H1 (cell line): ENCODE results near the gene LPP. TPM values are rescaled to one million over a fixed set of nuclear protein-coding genes. Genes with fewer than 3 reads are reported as not detected.

Experiments
- CTCF ChIA-PET: fragments of 300-600 bp; sonication (Branson Sonifier 250); formaldehyde crosslinking; loops from one replicate; lab custom pipeline; 2021; ENCODE audit not compliant: partially characterized antibody; lab: Charles Lee
- POLR2A ChIA-PET: fragments of 300-600 bp; sonication (Branson Sonifier 250); formaldehyde crosslinking; loops from one replicate; lab custom pipeline; 2021; ENCODE audit warnings: inconsistent platforms; ENCODE audit not compliant: partially characterized antibody; lab: Charles Lee
- DNase-seq, 2 experiments: peaks; one replicate each; pipeline versions ENCODE4 v3.0.0 to v3.0.0-alpha.2; 2010 to 2022; ENCODE audit warnings: low spot score in 2 of 2, low read depth in 1 of 2, mixed read lengths in 1 of 2
- FAIRE-seq: peaks from 2 replicates; lab custom pipeline; 2011; peaks lifted over from hg19 to GRCh38; lab: Jason Lieb, UNC
- H2AFZ ChIP-seq: 2 replicates; pipeline ENCODE4 v1.8.1; 2012; ENCODE audit warnings: low read length, inconsistent platforms
- H2AK5ac ChIP-seq: 2 replicates; pipeline ENCODE4 v1.6.1; 2013; ENCODE audit warnings: low read depth, low read length
- H2BK120ac ChIP-seq: replicated peaks from 2 replicates; pipeline ENCODE3; 2013; ENCODE audit warnings: low read depth, low read length, inconsistent platforms
- H2BK12ac ChIP-seq: 2 replicates; pipeline ENCODE4 v1.6.1; 2013; ENCODE audit warnings: low read depth, low read length
- H2BK15ac ChIP-seq: 2 replicates; pipeline ENCODE4 v1.6.1; 2013; ENCODE audit warnings: low read length
- H2BK20ac ChIP-seq: 2 replicates; pipeline ENCODE4 v1.6.1; 2013; ENCODE audit warnings: low read length
- H2BK5ac ChIP-seq: 2 replicates; pipeline ENCODE4 v1.6.1; 2013; ENCODE audit warnings: low read depth, low read length
- H3K14ac ChIP-seq: 2 replicates; pipeline ENCODE4 v1.6.1; 2013; ENCODE audit warnings: inconsistent platforms; ENCODE audit not compliant: insufficient read length
- H3K18ac ChIP-seq: 2 replicates; pipeline ENCODE4 v1.6.1; 2013; ENCODE audit warnings: low read length; ENCODE audit errors: extremely low read depth
- H3K23ac ChIP-seq: 2 replicates; pipeline ENCODE4 v1.6.1; 2013; ENCODE audit warnings: inconsistent platforms; ENCODE audit not compliant: insufficient read length
- H3K23me2 ChIP-seq: 2 replicates; pipeline ENCODE4 v1.6.1; 2013; ENCODE audit warnings: low read depth, low read length
- H3K27ac ChIP-seq: 2 replicates; pipeline ENCODE4 v1.6.1; 2011; ENCODE audit warnings: low read depth, low read length, inconsistent platforms
- H3K27me3 ChIP-seq, 4 experiments: replicated peaks in 1 of 4; 1 replicate in 1 of 4; 2 replicates in 3 of 4; pipeline versions ENCODE4 v1.6.1 to v1.8.1; 2011 to 2013; ENCODE audit warnings: low read length in 3 of 4, mild to moderate bottlenecking in 3 of 4, inconsistent platforms in 2 of 4, mixed read lengths in 2 of 4, moderate library complexity in 1 of 4; ENCODE audit not compliant: control insufficient read depth in 3 of 4, insufficient read depth in 3 of 4; ENCODE audit errors: extremely low read depth in 1 of 4
- H3K36me3 ChIP-seq, 4 experiments: 2 replicates each; pipeline versions ENCODE4 v1.6.1 to v1.8.1; 2011 to 2013; ENCODE audit warnings: mild to moderate bottlenecking in 4 of 4, low read length in 3 of 4, moderate library complexity in 2 of 4, control low read depth in 1 of 4, inconsistent platforms in 1 of 4; ENCODE audit not compliant: insufficient read depth in 4 of 4, control insufficient read depth in 2 of 4
- H3K4ac ChIP-seq: replicated peaks from 2 replicates; pipeline ENCODE3; 2013; ENCODE audit warnings: low read length, low read depth, mixed read lengths, inconsistent platforms; ENCODE audit not compliant: insufficient read length
- H3K4me1 ChIP-seq, 4 experiments: replicated peaks in 1 of 4; 1 replicate in 1 of 4; 2 replicates in 3 of 4; pipeline versions ENCODE4 v1.6.1 to v1.8.1; 2011 to 2013; ENCODE audit warnings: low read length in 3 of 4, inconsistent platforms in 2 of 4, mixed read lengths in 1 of 4; ENCODE audit not compliant: insufficient read depth in 4 of 4, control insufficient read depth in 3 of 4
- H3K4me2 ChIP-seq, 2 experiments: 2 replicates each; pipeline versions ENCODE4 v1.6.1 to v1.8.1; 2011 to 2013; ENCODE audit warnings: low read depth in 2 of 2, low read length in 2 of 2, control low read depth in 1 of 2, inconsistent platforms in 1 of 2, mild to moderate bottlenecking in 1 of 2; ENCODE audit not compliant: insufficient read depth in 1 of 2
- H3K4me3 ChIP-seq, 4 experiments: fragments of 200-600, 300-600 bp in 1 of 4; sonication (generic), shearing (Covaris generic), sonication (Bioruptor Twin) in 1 of 4; 2 replicates each; pipeline versions ENCODE4 v1.5.1 to v1.8.1; 2011 to 2016; ENCODE audit warnings: low read length in 4 of 4, low read depth in 3 of 4, control low read depth in 2 of 4, inconsistent platforms in 2 of 4, mild to moderate bottlenecking in 2 of 4, mixed read lengths in 1 of 4, moderate library complexity in 1 of 4; ENCODE audit not compliant: insufficient read depth in 2 of 4; ENCODE audit errors: extremely low read depth in 1 of 4
- H3K56ac ChIP-seq: replicated peaks from 2 replicates; pipeline ENCODE3; 2013; ENCODE audit warnings: low read depth, mild to moderate bottlenecking, mixed read lengths, low read length, inconsistent platforms; ENCODE audit not compliant: insufficient read length
- H3K79me1 ChIP-seq: 2 replicates; pipeline ENCODE4 v1.6.1; 2013; ENCODE audit warnings: low read depth, low read length, control low read depth
- H3K79me2 ChIP-seq, 2 experiments: 2 replicates each; pipeline versions ENCODE4 v1.6.1 to v1.8.1; 2012 to 2013; ENCODE audit warnings: low read length in 2 of 2, mild to moderate bottlenecking in 2 of 2, inconsistent platforms in 1 of 2; ENCODE audit not compliant: insufficient read depth in 2 of 2, control insufficient read depth in 1 of 2
- H3K9ac ChIP-seq, 4 experiments: replicated peaks in 1 of 4; 1 replicate in 1 of 4; 2 replicates in 3 of 4; pipeline versions ENCODE4 v1.6.1 to v1.8.1; 2011 to 2013; ENCODE audit warnings: low read depth in 3 of 4, low read length in 3 of 4, control low read depth in 2 of 4, mild to moderate bottlenecking in 2 of 4, moderate library complexity in 2 of 4, inconsistent platforms in 1 of 4; ENCODE audit errors: extremely low read depth in 1 of 4
- H3K9me3 ChIP-seq, 2 experiments: 2 replicates each; pipeline versions ENCODE4 v1.6.1 to v1.8.1; 2012 to 2013; ENCODE audit warnings: mild to moderate bottlenecking in 2 of 2, moderate library complexity in 2 of 2, control low read depth in 1 of 2, inconsistent platforms in 1 of 2, low read depth in 1 of 2, low read length in 1 of 2, mixed read lengths in 1 of 2; ENCODE audit not compliant: insufficient read depth in 2 of 2
- H4K20me1 ChIP-seq, 2 experiments: replicated peaks in 1 of 2; 2 replicates each; pipeline versions ENCODE3 to v1.8.1; 2011 to 2013; ENCODE audit warnings: inconsistent platforms in 2 of 2, low read length in 2 of 2, mild to moderate bottlenecking in 1 of 2; ENCODE audit not compliant: insufficient read depth in 2 of 2, control insufficient read depth in 1 of 2
- H4K5ac ChIP-seq: 2 replicates; pipeline ENCODE4 v1.6.1; 2013; ENCODE audit warnings: low read length, low read depth, mixed read lengths, inconsistent platforms; ENCODE audit not compliant: insufficient read length
- H4K8ac ChIP-seq: 2 replicates; pipeline ENCODE4 v1.8.0; 2013; ENCODE audit warnings: mild to moderate bottlenecking, moderate library complexity, low read length, inconsistent platforms; ENCODE audit not compliant: insufficient read depth; ENCODE audit errors: extremely low read depth
- H4K91ac ChIP-seq: replicated peaks from 2 replicates; pipeline ENCODE3; 2013; ENCODE audit warnings: low read length, mixed read lengths, inconsistent platforms; ENCODE audit not compliant: insufficient read length
- BCL11A ChIP-seq, 2 experiments: IDR thresholded peaks; one replicate each; pipeline ENCODE4 v1.6.1; 2011; ENCODE audit warnings: low read depth in 2 of 2, low read length in 2 of 2, mild to moderate bottlenecking in 2 of 2
- BRCA1 ChIP-seq: IDR thresholded peaks from 2 replicates; pipeline ENCODE4 v1.6.1; 2012; ENCODE audit warnings: low read depth, low read length, improper control_type of control experiment
- CHD2 ChIP-seq: IDR thresholded peaks from 2 replicates; pipeline ENCODE4 v1.6.1; 2012; ENCODE audit warnings: low read length, improper control_type of control experiment
- HDAC6 ChIP-seq: IDR thresholded peaks from one replicate; pipeline ENCODE4 v1.7.1; 2012; ENCODE audit warnings: low read depth, mild to moderate bottlenecking, inconsistent platforms, low read length, moderate library complexity
- POLR2A ChIP-seq, 2 experiments: IDR thresholded peaks; 1 replicate in 1 of 2; 2 replicates in 1 of 2; pipeline ENCODE4 v1.6.1; 2011; ENCODE audit warnings: low read depth in 2 of 2, low read length in 2 of 2, mild to moderate bottlenecking in 2 of 2; ENCODE audit errors: control extremely low read depth in 1 of 2
- SP4 ChIP-seq: IDR thresholded peaks from 2 replicates; pipeline ENCODE4 v1.6.1; 2012; ENCODE audit warnings: low read length, inconsistent platforms
- WGBS, 2 experiments: shearing (Covaris generic) in 1 of 2; methylation state at CpG; one replicate each; pipeline versions ENCODE4 v1.1.6 to v1.1.7; 2013 to 2015; ENCODE audit warnings: low lambda C conversion rate in 2 of 2, mixed read lengths in 2 of 2, inconsistent platforms in 1 of 2, low coverage in 1 of 2, missing lambda C conversion rate in 1 of 2; ENCODE audit not compliant: insufficient replicate concordance in 2 of 2, insufficient coverage in 1 of 2, insufficient read length in 1 of 2; ENCODE audit errors: extremely low coverage in 1 of 2, missing lambda C conversion rate in 1 of 2; 5-methylcytosine and 5-hydroxymethylcytosine counted together
- polyA plus RNA-seq, 7 experiments: library from polyadenylated mRNA; depleted of rRNA in 3 of 7; stranded (reverse) in 5 of 7; unstranded in 2 of 7; fragments of >200 nt in 5 of 7; fragments of 200-250 nt in 2 of 7; gene quantifications; 1 replicate in 5 of 7; 2 replicates in 1 of 7; 4 replicates in 1 of 7; pipeline versions ENCODE4 v1.2.1 to v1.2.3, GENCODE V29; 2011 to 2013; ENCODE audit warnings: missing spikeins in 2 of 7, mixed read lengths in 2 of 7
- total RNA-seq: library from RNA; stranded (reverse); fragmentation: NEBNext Ultra II Directional; extraction: Animal tissue kit (Norgen Biotek cat#: 25700); gene quantifications from 2 replicates; pipeline ENCODE4 v1.2.1, GENCODE V29; 2021
- TF ChIP-seq, protein P1 (sequence below), 3 experiments: IDR thresholded peaks; 1 replicate in 2 of 3; 2 replicates in 1 of 3; pipeline versions ENCODE4 v1.5.1 to v1.6.1; 2011; ENCODE audit warnings: low read length in 3 of 3, mild to moderate bottlenecking in 3 of 3, inconsistent platforms in 2 of 3, low read depth in 1 of 3, moderate library complexity in 1 of 3; ENCODE audit not compliant: insufficient read depth in 1 of 3; ENCODE audit errors: control extremely low read depth in 1 of 3

Gene LPP
- total and polyA plus RNA-seq, 2 of the 8 experiments (the other 6 are each of a cell fraction or from before 2014, with no cell fraction given) = 10.0 to 53.3 TPM

GRCh38 chr3:188124184-188124583, 29.8 kb upstream of the LPP start:
- DNase-seq (no peak), FAIRE-seq (no peak)
- CTCF ChIA-PET = interaction anchor here (0.6 to 0.7 kb wide), 2 partner anchors 17 to 92 kb away, joined by 3 to 4 read pairs; no protein-coding TSS in a partner anchor
- no peak overlapping the region for H3K27ac ChIP-seq
- H3K36me3 ChIP-seq = no peaks in the 10 kb centered on the region
- no peak overlapping the region for H3K9ac ChIP-seq
- H2AFZ ChIP-seq = no peak overlapping the region
- no peak overlapping the region for H2BK120ac ChIP-seq
- no peak overlapping the region for H2BK5ac ChIP-seq
- no peaks in the 10 kb centered on the region for H3K27me3 ChIP-seq
- no peak overlapping the region for H3K23ac ChIP-seq
- H3K79me1 ChIP-seq = no peaks in the 10 kb centered on the region
- peaks cover 0 to 10% (median 5%) of the 10 kb centered on the region in 4 experiments; a peak in 3 of 7 replicates for H3K4me1 ChIP-seq
- no peak overlapping the region for H3K56ac ChIP-seq
- no peak overlapping the region for H3K4ac ChIP-seq
- POLR2A ChIA-PET = no interaction called here
- no peak overlapping the region for H2BK20ac ChIP-seq
- no peak overlapping the region for H2BK12ac ChIP-seq
- H3K18ac ChIP-seq = no peak overlapping the region
- no peak overlapping the region for H4K5ac ChIP-seq
- 90% methylated on average over 2 of the region's 2 CpGs; no CpG with 5 or more reads in 1 of the 2 experiments for WGBS, 2 experiments
- H4K20me1 ChIP-seq = no peaks in the 10 kb centered on the region
- no peak overlapping the region for H4K91ac ChIP-seq
- no peak overlapping the region for H2BK15ac ChIP-seq
- no peaks in the 10 kb centered on the region for H3K9me3 ChIP-seq
- no peak overlapping the region for H3K14ac ChIP-seq
- no peak overlapping the region for H3K4me3 ChIP-seq
- H3K79me2 ChIP-seq = no peaks in the 10 kb centered on the region
- no peak overlapping the region for H3K4me2 ChIP-seq
- H4K8ac ChIP-seq = no peak overlapping the region
- no peak overlapping the region for H2AK5ac ChIP-seq
- TF ChIP-seq BCL11A (IDR thresholded peaks at IDR 0.05; ENCODE audit: low read depth in 2 of 2, low read length in 2 of 2) (no peak), BRCA1 (no peak), CHD2 (no peak), SP4 (no peak), POLR2A (IDR thresholded peaks at IDR 0.05; ENCODE audit: control extremely low read depth in 1 of 2, low read depth in 2 of 2, low read length in 2 of 2) (no peak), HDAC6 (no peak)
- TF ChIP-seq, protein P1, sequence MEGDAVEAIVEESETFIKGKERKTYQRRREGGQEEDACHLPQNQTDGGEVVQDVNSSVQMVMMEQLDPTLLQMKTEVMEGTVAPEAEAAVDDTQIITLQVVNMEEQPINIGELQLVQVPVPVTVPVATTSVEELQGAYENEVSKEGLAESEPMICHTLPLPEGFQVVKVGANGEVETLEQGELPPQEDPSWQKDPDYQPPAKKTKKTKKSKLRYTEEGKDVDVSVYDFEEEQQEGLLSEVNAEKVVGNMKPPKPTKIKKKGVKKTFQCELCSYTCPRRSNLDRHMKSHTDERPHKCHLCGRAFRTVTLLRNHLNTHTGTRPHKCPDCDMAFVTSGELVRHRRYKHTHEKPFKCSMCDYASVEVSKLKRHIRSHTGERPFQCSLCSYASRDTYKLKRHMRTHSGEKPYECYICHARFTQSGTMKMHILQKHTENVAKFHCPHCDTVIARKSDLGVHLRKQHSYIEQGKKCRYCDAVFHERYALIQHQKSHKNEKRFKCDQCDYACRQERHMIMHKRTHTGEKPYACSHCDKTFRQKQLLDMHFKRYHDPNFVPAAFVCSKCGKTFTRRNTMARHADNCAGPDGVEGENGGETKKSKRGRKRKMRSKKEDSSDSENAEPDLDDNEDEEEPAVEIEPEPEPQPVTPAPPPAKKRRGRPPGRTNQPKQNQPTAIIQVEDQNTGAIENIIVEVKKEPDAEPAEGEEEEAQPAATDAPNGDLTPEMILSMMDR (IDR thresholded peaks at IDR 0.05; ENCODE audit: control extremely low read depth in 1 of 3, insufficient read depth in 1 of 3, low read depth in 1 of 3, low read length in 3 of 3) = no peak
- no peaks in the 10 kb centered on the region for H3K23me2 ChIP-seq
